Caco-2 (cell line): ENCODE measurements around the gene NLGN1. TPM values are rescaled to one million over a fixed set of nuclear protein-coding genes. Genes with fewer than 3 reads are reported as not detected.
"Not testable (repeated sequence)": the region's sequence is repeated elsewhere in the genome, so short reads cannot be mapped to it uniquely, and the experiment has no call there.

Experiments used
- BruUV-seq: library from RNA; stranded (reverse); fragments of 400-500 nt; replicated peaks from 2 replicates; lab custom pipeline; 2021; lab: Mats Ljungman, UMichigan
- CTCF ChIA-PET: fragments of 300-600 bp; sonication (Branson Sonifier 250); formaldehyde crosslinking; loops from one replicate; lab custom pipeline; 2022; ENCODE audit warnings: antibody characterized with exemption; lab: Charles Lee
- POLR2A ChIA-PET: fragments of 300-600 bp; sonication (Branson Sonifier 250); formaldehyde crosslinking; loops from one replicate; lab custom pipeline; 2022; ENCODE audit warnings: antibody characterized with exemption; lab: Charles Lee
- DNase-seq, 2 experiments: peaks; one replicate each; pipeline versions ENCODE4 v3.0.0 to v3.0.0-alpha.2; 2020 to 2022
- H3K27me3 ChIP-seq: replicated peaks from 2 replicates; pipeline ENCODE4 v1.6.0; 2011; ENCODE audit warnings: low read length; ENCODE audit not compliant: control insufficient read depth, insufficient read depth
- H3K36me3 ChIP-seq: 2 replicates; pipeline ENCODE4 v1.5.1; 2011; ENCODE audit warnings: low read length; ENCODE audit not compliant: control insufficient read depth, insufficient read depth
- H3K4me1 ChIP-seq: fragments of 250-450 bp; sonication (Bioruptor Pico); 2 replicates; pipeline ENCODE4 v1.5.1; 2020; ENCODE audit warnings: mild to moderate bottlenecking
- H3K4me3 ChIP-seq: 2 replicates; pipeline ENCODE4 v1.5.1; 2011; ENCODE audit warnings: low read depth, mild to moderate bottlenecking, control low read depth, low read length
- H3K9me3 ChIP-seq: fragments of 250-450 bp; sonication (Bioruptor Pico); 2 replicates; pipeline ENCODE4 v1.5.1; 2020; ENCODE audit warnings: mild to moderate bottlenecking, moderate library complexity
- H3K27ac Mint-ChIP-seq: one replicate; pipeline ENCODE4 v1.8.0; 2022; ENCODE audit warnings: mixed read lengths; ENCODE audit not compliant: unreplicated experiment
- H3K27me3 Mint-ChIP-seq: one replicate; pipeline ENCODE4 v1.8.0; 2022; ENCODE audit warnings: mixed read lengths; ENCODE audit not compliant: insufficient read depth, unreplicated experiment
- H3K36me3 Mint-ChIP-seq: one replicate; pipeline ENCODE4 v1.8.0; 2022; ENCODE audit warnings: mild to moderate bottlenecking, mixed read lengths; ENCODE audit not compliant: insufficient read depth, unreplicated experiment
- H3K4me1 Mint-ChIP-seq: one replicate; pipeline ENCODE4 v1.8.0; 2022; ENCODE audit warnings: low read depth, mixed read lengths; ENCODE audit not compliant: unreplicated experiment
- H3K4me3 Mint-ChIP-seq: one replicate; pipeline ENCODE4 v1.8.0; 2022; ENCODE audit warnings: mild to moderate bottlenecking, moderate library complexity, mixed read lengths; ENCODE audit not compliant: unreplicated experiment
- H3K9me3 Mint-ChIP-seq: one replicate; pipeline ENCODE4 v1.8.0; 2022; ENCODE audit warnings: mixed read lengths; ENCODE audit not compliant: unreplicated experiment
- intact Hi-C: fragments of 100-400 bp; cut with micrococcal nuclease; formaldehyde crosslinking; loops from one replicate; pipeline ENCODE4 v1.10.0; 2022; ENCODE audit not compliant: unreplicated experiment
- total RNA-seq: library from RNA; stranded (reverse); gene quantifications from 2 replicates; pipeline ENCODE4 v1.2.3, GENCODE V29; 2022
- TF ChIP-seq, protein P1 (sequence below), 2 experiments: fragments of 200-600 bp in 1 of 2; IDR thresholded peaks; 1 replicate in 1 of 2; 2 replicates in 1 of 2; pipeline versions ENCODE4 v1.5.1 to v1.8.0; 2011 to 2022; ENCODE audit warnings: antibody characterized with exemption in 1 of 2, control low read depth in 1 of 2, inconsistent platforms in 1 of 2, low read depth in 1 of 2, low read length in 1 of 2, mild to moderate bottlenecking in 1 of 2, moderate library complexity in 1 of 2; ENCODE audit not compliant: insufficient read depth in 1 of 2, severe bottlenecking in 1 of 2, unreplicated experiment in 1 of 2

NLGN1 gene
- total RNA-seq, 1 experiment from 2014 or later, result not detected

DNA sequence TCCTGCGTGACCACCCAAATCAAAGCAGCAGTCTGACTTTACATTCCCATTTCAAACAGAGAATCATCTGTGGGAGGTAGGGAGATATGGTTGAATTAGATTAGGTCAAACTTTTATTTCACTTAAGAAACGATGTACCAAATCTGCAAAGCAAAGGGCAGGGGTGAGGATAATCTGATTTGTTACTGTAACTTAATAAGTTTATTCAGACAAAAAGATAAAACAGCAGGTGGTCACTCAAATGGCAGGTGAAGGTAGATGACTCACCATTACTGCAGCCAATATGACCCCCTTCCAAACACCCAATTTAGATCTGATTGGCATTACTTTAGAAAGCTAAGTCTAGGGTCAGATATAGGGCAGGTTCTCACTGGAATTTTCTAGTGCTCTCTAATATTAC is 810.6 kb downstream of the NLGN1 start:
- no peaks in the 10 kb centered on the region for H3K27me3 Mint-ChIP-seq
- BruUV-seq, result no TSS peak
- TF ChIP-seq, protein P1, sequence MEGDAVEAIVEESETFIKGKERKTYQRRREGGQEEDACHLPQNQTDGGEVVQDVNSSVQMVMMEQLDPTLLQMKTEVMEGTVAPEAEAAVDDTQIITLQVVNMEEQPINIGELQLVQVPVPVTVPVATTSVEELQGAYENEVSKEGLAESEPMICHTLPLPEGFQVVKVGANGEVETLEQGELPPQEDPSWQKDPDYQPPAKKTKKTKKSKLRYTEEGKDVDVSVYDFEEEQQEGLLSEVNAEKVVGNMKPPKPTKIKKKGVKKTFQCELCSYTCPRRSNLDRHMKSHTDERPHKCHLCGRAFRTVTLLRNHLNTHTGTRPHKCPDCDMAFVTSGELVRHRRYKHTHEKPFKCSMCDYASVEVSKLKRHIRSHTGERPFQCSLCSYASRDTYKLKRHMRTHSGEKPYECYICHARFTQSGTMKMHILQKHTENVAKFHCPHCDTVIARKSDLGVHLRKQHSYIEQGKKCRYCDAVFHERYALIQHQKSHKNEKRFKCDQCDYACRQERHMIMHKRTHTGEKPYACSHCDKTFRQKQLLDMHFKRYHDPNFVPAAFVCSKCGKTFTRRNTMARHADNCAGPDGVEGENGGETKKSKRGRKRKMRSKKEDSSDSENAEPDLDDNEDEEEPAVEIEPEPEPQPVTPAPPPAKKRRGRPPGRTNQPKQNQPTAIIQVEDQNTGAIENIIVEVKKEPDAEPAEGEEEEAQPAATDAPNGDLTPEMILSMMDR (IDR thresholded peaks at IDR 0.05; ENCODE audit: insufficient read depth in 1 of 2, low read depth in 1 of 2, low read length in 1 of 2, severe bottlenecking in 1 of 2, unreplicated experiment in 1 of 2), result no peak
- H3K4me3 Mint-ChIP-seq, result no peak overlapping the region
- Histone ChIP-seq H3K27me3 (no peaks in the 10 kb centered on the region), H3K9me3 (no peaks in the 10 kb centered on the region), H3K4me3 (no peak overlapping the region), H3K36me3 (no peaks in the 10 kb centered on the region), H3K4me1 (no peaks in the 10 kb centered on the region)
- ChIA-PET CTCF (no interaction called here), POLR2A (no interaction called here)
- H3K36me3 Mint-ChIP-seq, result no peaks in the 10 kb centered on the region
- H3K4me1 Mint-ChIP-seq, result no peaks in the 10 kb centered on the region
- H3K9me3 Mint-ChIP-seq, result no peaks in the 10 kb centered on the region
- no peak for DNase-seq
- intact Hi-C loops, result no loop called here
- no peak overlapping the region for H3K27ac Mint-ChIP-seq

DNA sequence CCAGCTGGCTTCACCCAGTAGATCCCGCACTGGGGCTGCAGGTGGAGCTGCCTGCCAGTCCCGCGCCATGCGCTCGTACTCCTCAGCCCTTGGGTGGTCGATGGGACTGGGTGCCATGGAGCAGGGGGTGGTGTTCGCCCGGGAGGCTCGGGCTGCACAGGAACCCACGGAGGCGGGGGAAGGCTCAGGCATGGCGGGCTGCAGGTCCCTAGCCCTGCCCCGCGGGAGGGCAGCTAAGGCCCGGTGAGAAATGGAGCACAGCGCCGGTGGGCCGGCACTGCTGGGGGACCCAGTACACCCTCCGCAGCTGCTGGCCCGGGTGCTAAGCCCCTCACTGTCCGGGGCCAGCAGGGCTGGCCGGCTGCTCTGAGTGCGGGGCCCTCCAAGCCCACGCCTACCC is 814.4 kb downstream of the NLGN1 start:
- H3K27me3 ChIP-seq, BruUV-seq, H3K36me3 Mint-ChIP-seq, H3K27ac Mint-ChIP-seq, H3K4me1 Mint-ChIP-seq, H3K4me3 ChIP-seq, H3K4me3 Mint-ChIP-seq, H3K27me3 Mint-ChIP-seq, H3K4me1 ChIP-seq, H3K36me3 ChIP-seq, intact Hi-C loops, DNase-seq, POLR2A ChIA-PET, H3K9me3 Mint-ChIP-seq, H3K9me3 ChIP-seq: not testable (repeated sequence)
- CTCF ChIA-PET, result interaction anchor here (0.7 kb wide), 1 partner anchor 32 kb away, joined by 3 read pairs; no protein-coding TSS in a partner anchor

DNA sequence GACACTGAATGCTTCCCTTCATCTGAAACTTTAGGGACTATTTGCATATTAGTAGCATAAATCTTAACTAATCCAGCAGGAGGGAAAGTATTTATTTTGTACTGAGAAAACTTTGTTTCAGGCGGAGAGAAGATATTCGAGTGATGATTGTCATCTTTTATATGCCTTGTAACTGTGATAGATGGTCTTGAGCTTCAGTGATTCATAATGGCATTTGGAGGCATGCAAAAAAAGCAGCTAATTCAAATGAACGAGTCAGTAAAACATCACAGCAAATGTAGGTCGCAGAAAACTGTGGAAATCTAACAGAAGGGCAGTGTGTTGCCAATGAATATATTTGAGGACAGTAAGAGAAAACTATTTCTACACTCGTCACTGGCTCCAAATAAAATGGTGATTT is 817.9 kb downstream of the NLGN1 start:
- Mint-ChIP-seq H3K4me1 (peaks cover 7% of the 10 kb centered on the region), H3K27me3 (no peaks in the 10 kb centered on the region), H3K9me3 (no peaks in the 10 kb centered on the region), H3K36me3 (no peaks in the 10 kb centered on the region), H3K27ac (no peak overlapping the region), H3K4me3 (no peak overlapping the region)
- Histone ChIP-seq H3K4me3 (no peak overlapping the region), H3K27me3 (no peaks in the 10 kb centered on the region), H3K36me3 (no peaks in the 10 kb centered on the region), H3K4me1 (no peaks in the 10 kb centered on the region), H3K9me3 (no peaks in the 10 kb centered on the region)
- TF ChIP-seq, protein P1 (IDR thresholded peaks at IDR 0.05; ENCODE audit: insufficient read depth in 1 of 2, low read depth in 1 of 2, low read length in 1 of 2, severe bottlenecking in 1 of 2, unreplicated experiment in 1 of 2), result no peak
- ChIA-PET CTCF (no interaction called here), POLR2A (no interaction called here)
- intact Hi-C loops, result loop anchor here (5.0 kb wide), 1 partner anchor 227 kb away; no protein-coding TSS in a partner anchor
- no TSS peak for BruUV-seq
- no peak for DNase-seq

DNA sequence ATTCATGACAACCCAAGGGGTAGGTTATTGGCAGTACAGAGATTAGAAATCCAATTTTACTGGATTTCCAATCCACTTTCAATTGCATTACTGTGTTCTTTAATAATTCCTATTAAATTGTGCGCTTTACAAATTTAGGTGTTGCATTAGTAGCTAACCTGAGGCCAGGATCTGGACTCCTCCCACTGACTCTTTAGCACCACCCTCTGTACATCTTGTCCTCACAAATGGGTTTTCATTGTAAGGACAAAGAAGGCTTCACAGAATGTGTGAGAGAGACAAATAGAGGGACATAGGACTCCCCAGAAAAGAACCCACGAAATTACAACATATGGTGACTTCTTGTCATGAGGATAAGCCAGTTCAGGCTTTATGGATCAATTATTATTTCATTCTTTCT is 818.5 kb downstream of the NLGN1 start:
- TF ChIP-seq, protein P1 (IDR thresholded peaks at IDR 0.05; ENCODE audit: insufficient read depth in 1 of 2, low read depth in 1 of 2, low read length in 1 of 2, severe bottlenecking in 1 of 2, unreplicated experiment in 1 of 2), result no peak
- Mint-ChIP-seq H3K4me3 (no peak overlapping the region), H3K9me3 (no peaks in the 10 kb centered on the region), H3K4me1 (peaks cover 7% of the 10 kb centered on the region), H3K36me3 (no peaks in the 10 kb centered on the region), H3K27me3 (no peaks in the 10 kb centered on the region), H3K27ac (no peak overlapping the region)
- no peaks in the 10 kb centered on the region for H3K36me3 ChIP-seq
- H3K4me1 ChIP-seq, result no peaks in the 10 kb centered on the region
- intact Hi-C loops, result loop anchor here (5.0 kb wide), 1 partner anchor 226 kb away; no protein-coding TSS in a partner anchor
- POLR2A ChIA-PET, result no interaction called here
- DNase-seq, result no peak
- no peaks in the 10 kb centered on the region for H3K9me3 ChIP-seq
- no peaks in the 10 kb centered on the region for H3K27me3 ChIP-seq
- no TSS peak for BruUV-seq
- no peak overlapping the region for H3K4me3 ChIP-seq
- CTCF ChIA-PET, result no interaction called here
